Measurements from ENCODE around the gene MVB12B.

MVB12B gene

GRCh38 chr9:126436545-126437267, 110.1 kb downstream of the MVB12B start:
- DNase-seq = no peak

- no peak for DNase-seq
Observed at GRCh38 chr9:126437268-126437666, 110.6 kb downstream of the MVB12B start.

GRCh38 chr9:126437701-126438100, 111.1 kb downstream of the MVB12B start:
- DNase-seq = no peak

- DNase-seq = no peak
Observed at GRCh38 chr9:126438741-126439401, 112.2 kb downstream of the MVB12B start.

- peak; percentile 9 for DNase-seq
Observed at GRCh38 chr9:126439402-126439765, 112.8 kb downstream of the MVB12B start.

GRCh38 chr9:126439883-126440653, 113.4 kb downstream of the MVB12B start:
- DNase-seq = no peak

GRCh38 chr9:126440940-126441339, 114.3 kb downstream of the MVB12B start:
- DNase-seq = no peak

GRCh38 chr9:126442636-126443035, 116.0 kb downstream of the MVB12B start:
- no peak for DNase-seq

- DNase-seq = no peak
Observed at GRCh38 chr9:126443144-126443543, 116.5 kb downstream of the MVB12B start.

- no peak for DNase-seq
Observed at GRCh38 chr9:126448136-126448535, 121.5 kb downstream of the MVB12B start.

- no peak for DNase-seq
Observed at GRCh38 chr9:126448865-126449577, 122.4 kb downstream of the MVB12B start.

GRCh38 chr9:126449725-126450667, 123.4 kb downstream of the MVB12B start:
- no peak for DNase-seq

- no peak for DNase-seq
Observed at GRCh38 chr9:126450668-126451205, 124.1 kb downstream of the MVB12B start.

GRCh38 chr9:126451316-126451885, 124.8 kb downstream of the MVB12B start:
- DNase-seq = no peak

GRCh38 chr9:126452106-126452505, 125.5 kb downstream of the MVB12B start:
- no peak for DNase-seq

GRCh38 chr9:126453156-126453963, 126.7 kb downstream of the MVB12B start:
- no peak for DNase-seq

GRCh38 chr9:126454215-126454614, 127.6 kb downstream of the MVB12B start:
- no peak for DNase-seq

- DNase-seq = no peak
Observed at GRCh38 chr9:126454795-126455194, 128.2 kb downstream of the MVB12B start.

- DNase-seq = no peak
Observed at GRCh38 chr9:126456441-126457174, 130.0 kb downstream of the MVB12B start.

- no peak for DNase-seq
Observed at GRCh38 chr9:126457175-126457547, 130.5 kb downstream of the MVB12B start.
